Measurements from ENCODE around the gene MED22.
A peak's percentile ranks its signal among the peaks of the same experiment; 100 is the strongest.

MED22 gene

DNA sequence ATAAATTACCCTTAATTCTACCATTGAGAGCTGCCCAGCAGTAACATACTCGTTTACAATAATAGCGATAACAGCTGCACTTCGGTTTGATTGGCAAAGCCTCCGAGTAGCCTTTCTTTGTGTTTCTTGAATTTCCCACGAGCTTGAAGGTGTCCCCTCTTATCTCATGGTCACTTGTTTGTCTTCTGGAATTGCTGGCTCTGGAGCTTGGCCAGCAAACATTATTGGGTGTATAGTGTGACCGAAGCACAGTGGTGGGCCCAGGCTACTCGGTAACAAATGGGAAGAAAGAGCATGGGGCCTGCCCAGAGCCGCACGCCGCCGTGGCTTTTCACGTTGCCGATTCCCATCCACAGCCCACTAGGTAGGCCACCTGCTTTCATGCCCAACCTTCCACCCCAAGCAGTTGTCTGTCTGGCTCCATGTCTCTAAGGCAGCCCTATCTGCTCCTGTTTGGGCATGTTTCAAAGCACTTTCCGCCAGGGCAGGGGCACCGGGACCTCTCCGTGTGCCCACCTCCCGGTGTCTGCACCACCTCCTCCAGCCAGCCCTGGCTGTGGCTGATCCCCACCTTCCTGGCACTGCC lies 36.9 kb upstream of the MED22 start:
- Mint-ChIP-seq H3K4me3 (no peak overlapping the region), H3K9me3 (peaks cover 2% of the 10 kb centered on the region), H3K27ac (no peak overlapping the region), H3K36me3 (ENCODE audit: low read depth) (no peaks in the 10 kb centered on the region), H3K4me1 (peaks cover 22% of the 10 kb centered on the region), H3K27me3 (ENCODE audit: low read depth, poor library complexity) (peaks cover 11% of the 10 kb centered on the region)
- DNase-seq: no peak
- TF ChIP-seq CTCF (IDR thresholded peaks at IDR 0.05): no peak

GRCh38 chr9:133383438-133383837 lies 35.5 kb upstream of the MED22 start:
- no peak for TF ChIP-seq CTCF (IDR thresholded peaks at IDR 0.05)
- DNase-seq: no peak
- peaks cover 25% of the 10 kb centered on the region for H3K4me1 Mint-ChIP-seq
- H3K27ac Mint-ChIP-seq: no peak overlapping the region
- H3K9me3 Mint-ChIP-seq: peaks cover 3% of the 10 kb centered on the region
- peaks cover 4% of the 10 kb centered on the region for H3K27me3 Mint-ChIP-seq (ENCODE audit: low read depth, poor library complexity)
- no peak overlapping the region for H3K4me3 Mint-ChIP-seq
- H3K36me3 Mint-ChIP-seq (ENCODE audit: low read depth): no peaks in the 10 kb centered on the region

- no peak for TF ChIP-seq CTCF (IDR thresholded peaks at IDR 0.05)
- peaks cover 4% of the 10 kb centered on the region for H3K27me3 Mint-ChIP-seq (ENCODE audit: low read depth, poor library complexity)
- H3K27ac Mint-ChIP-seq: no peak overlapping the region
- no peak for DNase-seq
- H3K36me3 Mint-ChIP-seq (ENCODE audit: low read depth): no peaks in the 10 kb centered on the region
- H3K4me3 Mint-ChIP-seq: no peak overlapping the region
- H3K4me1 Mint-ChIP-seq: peaks cover 24% of the 10 kb centered on the region
- peaks cover 11% of the 10 kb centered on the region for H3K9me3 Mint-ChIP-seq
Measured at GRCh38 chr9:133382507-133383141, 34.7 kb upstream of the MED22 start.

DNA sequence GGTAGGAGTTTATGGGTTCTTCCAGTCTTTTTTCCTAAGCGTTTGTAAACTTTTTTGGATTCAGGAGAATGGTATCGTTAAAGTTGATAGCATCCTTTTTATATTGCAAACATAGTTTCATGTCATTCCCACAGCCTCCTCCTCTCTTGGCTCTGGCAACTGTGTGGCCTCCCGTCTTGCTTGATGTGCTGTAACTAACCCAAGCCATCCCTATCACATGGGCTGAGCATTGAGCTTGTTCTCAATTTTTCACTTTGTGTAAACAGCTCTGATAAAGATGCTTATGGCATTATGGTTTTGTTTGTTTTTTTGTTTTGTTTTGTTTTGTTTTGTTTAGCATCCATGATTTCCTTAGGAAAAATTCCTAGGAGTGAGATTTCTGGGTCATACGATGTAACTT lies 32.8 kb upstream of the MED22 start:
- no peak overlapping the region for H3K27ac Mint-ChIP-seq
- DNase-seq: no peak
- TF ChIP-seq CTCF (IDR thresholded peaks at IDR 0.05): no peak
- H3K36me3 Mint-ChIP-seq (ENCODE audit: low read depth): no peaks in the 10 kb centered on the region
- H3K4me1 Mint-ChIP-seq: peaks cover 7% of the 10 kb centered on the region
- H3K9me3 Mint-ChIP-seq: peaks cover 18% of the 10 kb centered on the region
- H3K27me3 Mint-ChIP-seq (ENCODE audit: low read depth, poor library complexity): peaks cover 5% of the 10 kb centered on the region
- no peak overlapping the region for H3K4me3 Mint-ChIP-seq

- Mint-ChIP-seq H3K9me3 (peaks cover 18% of the 10 kb centered on the region), H3K36me3 (ENCODE audit: low read depth) (no peaks in the 10 kb centered on the region), H3K4me3 (peak overlapping the region; percentile 16), H3K4me1 (peaks cover 14% of the 10 kb centered on the region), H3K27ac (no peak overlapping the region), H3K27me3 (ENCODE audit: low read depth, poor library complexity) (peaks cover 5% of the 10 kb centered on the region)
- TF ChIP-seq CTCF (IDR thresholded peaks at IDR 0.05): no peak
- no peak for DNase-seq
Measured at GRCh38 chr9:133379153-133380086, 31.5 kb upstream of the MED22 start.

Data from nephron progenitor cell (in vitro differentiated cells).